GM23338 (cell line): ENCODE data around the gene S100A7.

Experiments
- CTCF ChIP-seq, 2 experiments: fragments of 200-600 bp in 1 of 2; sonication (generic) in 1 of 2; conservative IDR thresholded peaks; 2 replicates each; pipeline versions ENCODE4 v1.5.1 to v1.6.1; 2016 to 2017; ENCODE audit warnings: antibody characterized with exemption in 2 of 2, low read depth in 2 of 2, mild to moderate bottlenecking in 2 of 2, moderate library complexity in 1 of 2
- EZH2 ChIP-seq: fragments of 200-600 bp; sonication (generic); IDR thresholded peaks from one replicate; pipeline ENCODE4 v1.8.0; 2017; ENCODE audit warnings: antibody characterized with exemption, mild to moderate bottlenecking, low read depth; ENCODE audit not compliant: unreplicated experiment
- POLR2AphosphoS5 ChIP-seq: IDR thresholded peaks from 2 replicates; pipeline ENCODE4 v1.6.1; 2016; ENCODE audit warnings: antibody characterized with exemption, low read depth
- REST ChIP-seq: IDR thresholded peaks from one replicate; pipeline ENCODE4 v1.6.1; 2018; ENCODE audit warnings: antibody characterized with exemption; ENCODE audit not compliant: unreplicated experiment
- ZNF462 ChIP-seq: fragments of 250-450 bp; sonication (Bioruptor Pico); IDR thresholded peaks from 2 replicates; pipeline ENCODE4 v1.5.0; 2020; ENCODE audit warnings: mild to moderate bottlenecking, moderate library complexity

GRCh38 chr1:153506386-153506785 lies 45.9 kb upstream of the S100A7 start:
- no peak for TF ChIP-seq CTCF (conservative IDR thresholded peaks at IDR 0.05; ENCODE audit: low read depth in 2 of 2)
- TF ChIP-seq REST = no peak
- no peak for TF ChIP-seq ZNF462 (CRISPR knock-in tag)
- no peak for TF ChIP-seq EZH2
- no peak for TF ChIP-seq POLR2AphosphoS5
